ENCODE results near the gene C1orf198.

C1orf198 gene

GRCh38 chr1:230891413-230891812 is 23.1 kb upstream of the C1orf198 start:
- no peak for DNase-seq

- no peak for DNase-seq
Measured at GRCh38 chr1:230884646-230885045, 16.3 kb upstream of the C1orf198 start.

- DNase-seq: no peak
Measured at GRCh38 chr1:230883967-230884366, 15.6 kb upstream of the C1orf198 start.

GRCh38 chr1:230879778-230880177 is 11.5 kb upstream of the C1orf198 start:
- DNase-seq: no peak

GRCh38 chr1:230878591-230878990 is 10.3 kb upstream of the C1orf198 start:
- DNase-seq: no peak

GRCh38 chr1:230877924-230878590 is 9.7 kb upstream of the C1orf198 start:
- DNase-seq: no peak

- no peak for DNase-seq
Measured at GRCh38 chr1:230877146-230877923, 9.0 kb upstream of the C1orf198 start.

- DNase-seq: no peak
Measured at GRCh38 chr1:230876660-230877059, 8.3 kb upstream of the C1orf198 start.

- no peak for DNase-seq
Measured at GRCh38 chr1:230875370-230875769, 7.0 kb upstream of the C1orf198 start.

GRCh38 chr1:230870916-230871315 is 2.6 kb upstream of the C1orf198 start:
- DNase-seq: no peak

- no peak for DNase-seq
Measured at GRCh38 chr1:230869500-230869899, 1.2 kb upstream of the C1orf198 start.

GRCh38 chr1:230868736-230869385 is 540 bp upstream of the C1orf198 start:
- peak; percentile 69 for DNase-seq

GRCh38 chr1:230867101-230867902 is 1.0 kb downstream of the C1orf198 start:
- no peak for DNase-seq

- DNase-seq: peak; percentile 12
Measured at GRCh38 chr1:230866171-230867070, 1.9 kb downstream of the C1orf198 start.

- no peak for DNase-seq
Measured at GRCh38 chr1:230865062-230865817, 3.1 kb downstream of the C1orf198 start.

- DNase-seq: no peak
Measured at GRCh38 chr1:230864441-230864840, 3.9 kb downstream of the C1orf198 start.

- DNase-seq: peak; percentile 68
Measured at GRCh38 chr1:230863449-230863848, 4.9 kb downstream of the C1orf198 start.

GRCh38 chr1:230861970-230862595 is 6.2 kb downstream of the C1orf198 start:
- DNase-seq: no peak

GRCh38 chr1:230861489-230861888 is 6.8 kb downstream of the C1orf198 start:
- no peak for DNase-seq

- DNase-seq: no peak
Measured at GRCh38 chr1:230860617-230861384, 7.5 kb downstream of the C1orf198 start.

Measured in hematopoietic multipotent progenitor cell treated with erythropoietin and hydrocortisone succinate and interleukin-3 and kit ligand, for 4 days (in vitro differentiated cells).